Nephron progenitor cell (in vitro differentiated cells): ENCODE results near the gene SMYD2.
"Not testable (repeated sequence)": the region's sequence is repeated elsewhere in the genome, so short reads cannot be mapped to it uniquely, and the experiment has no call there.

Source experiments
- DNase-seq: peaks from one replicate; pipeline ENCODE4 v3.0.0; 2021
- H3K27ac Mint-ChIP-seq: 2 replicates; pipeline ENCODE4 v1.8.0; 2021; ENCODE audit warnings: mild to moderate bottlenecking, moderate library complexity, mixed read lengths
- H3K27me3 Mint-ChIP-seq: 2 replicates; pipeline ENCODE4 v1.8.0; 2021; ENCODE audit warnings: mild to moderate bottlenecking, low read depth, mixed read lengths; ENCODE audit not compliant: poor library complexity
- H3K36me3 Mint-ChIP-seq: 2 replicates; pipeline ENCODE4 v1.8.0; 2021; ENCODE audit warnings: low read depth, mixed read lengths
- H3K4me1 Mint-ChIP-seq: 2 replicates; pipeline ENCODE4 v1.8.0; 2021; ENCODE audit warnings: mixed read lengths
- H3K4me3 Mint-ChIP-seq: 2 replicates; pipeline ENCODE4 v1.8.0; 2021; ENCODE audit warnings: mild to moderate bottlenecking, moderate library complexity, mixed read lengths
- H3K9me3 Mint-ChIP-seq: 2 replicates; pipeline ENCODE4 v1.8.0; 2021; ENCODE audit warnings: mild to moderate bottlenecking, moderate library complexity, mixed read lengths
- TF ChIP-seq, protein P1 (sequence below): fragments of 200-600 bp; sonication (generic); IDR thresholded peaks from 2 replicates; pipeline ENCODE4 v1.5.0; 2021; ENCODE audit warnings: antibody characterized with exemption

SMYD2 gene

DNA sequence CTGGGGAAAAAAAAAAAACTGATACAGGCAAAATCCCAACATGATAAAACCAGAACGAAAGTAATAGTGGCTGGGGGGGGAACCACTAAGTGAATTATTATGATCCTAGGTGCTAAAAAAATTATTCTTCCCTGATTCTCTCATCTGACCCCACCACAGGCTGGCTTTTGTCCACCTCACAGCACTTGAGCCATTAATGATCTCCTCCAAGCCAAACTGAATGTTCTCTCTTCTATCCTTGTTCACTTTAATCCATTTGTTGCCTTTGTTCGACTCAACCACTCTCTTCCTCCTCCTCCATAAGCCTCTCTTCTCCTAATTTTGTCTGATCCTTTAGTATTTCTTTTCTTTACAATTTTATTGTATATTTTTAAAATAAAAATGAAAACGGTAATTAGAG, 16.0 kb upstream of the SMYD2 start:
- peaks cover 30% of the 10 kb centered on the region for H3K4me1 Mint-ChIP-seq
- no peak for DNase-seq
- TF ChIP-seq, protein P1, sequence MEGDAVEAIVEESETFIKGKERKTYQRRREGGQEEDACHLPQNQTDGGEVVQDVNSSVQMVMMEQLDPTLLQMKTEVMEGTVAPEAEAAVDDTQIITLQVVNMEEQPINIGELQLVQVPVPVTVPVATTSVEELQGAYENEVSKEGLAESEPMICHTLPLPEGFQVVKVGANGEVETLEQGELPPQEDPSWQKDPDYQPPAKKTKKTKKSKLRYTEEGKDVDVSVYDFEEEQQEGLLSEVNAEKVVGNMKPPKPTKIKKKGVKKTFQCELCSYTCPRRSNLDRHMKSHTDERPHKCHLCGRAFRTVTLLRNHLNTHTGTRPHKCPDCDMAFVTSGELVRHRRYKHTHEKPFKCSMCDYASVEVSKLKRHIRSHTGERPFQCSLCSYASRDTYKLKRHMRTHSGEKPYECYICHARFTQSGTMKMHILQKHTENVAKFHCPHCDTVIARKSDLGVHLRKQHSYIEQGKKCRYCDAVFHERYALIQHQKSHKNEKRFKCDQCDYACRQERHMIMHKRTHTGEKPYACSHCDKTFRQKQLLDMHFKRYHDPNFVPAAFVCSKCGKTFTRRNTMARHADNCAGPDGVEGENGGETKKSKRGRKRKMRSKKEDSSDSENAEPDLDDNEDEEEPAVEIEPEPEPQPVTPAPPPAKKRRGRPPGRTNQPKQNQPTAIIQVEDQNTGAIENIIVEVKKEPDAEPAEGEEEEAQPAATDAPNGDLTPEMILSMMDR: no peak
- peaks cover 11% of the 10 kb centered on the region for H3K27me3 Mint-ChIP-seq
- no peak overlapping the region for H3K4me3 Mint-ChIP-seq
- H3K27ac Mint-ChIP-seq: no peak overlapping the region
- no peaks in the 10 kb centered on the region for H3K9me3 Mint-ChIP-seq
- H3K36me3 Mint-ChIP-seq: no peaks in the 10 kb centered on the region

DNA sequence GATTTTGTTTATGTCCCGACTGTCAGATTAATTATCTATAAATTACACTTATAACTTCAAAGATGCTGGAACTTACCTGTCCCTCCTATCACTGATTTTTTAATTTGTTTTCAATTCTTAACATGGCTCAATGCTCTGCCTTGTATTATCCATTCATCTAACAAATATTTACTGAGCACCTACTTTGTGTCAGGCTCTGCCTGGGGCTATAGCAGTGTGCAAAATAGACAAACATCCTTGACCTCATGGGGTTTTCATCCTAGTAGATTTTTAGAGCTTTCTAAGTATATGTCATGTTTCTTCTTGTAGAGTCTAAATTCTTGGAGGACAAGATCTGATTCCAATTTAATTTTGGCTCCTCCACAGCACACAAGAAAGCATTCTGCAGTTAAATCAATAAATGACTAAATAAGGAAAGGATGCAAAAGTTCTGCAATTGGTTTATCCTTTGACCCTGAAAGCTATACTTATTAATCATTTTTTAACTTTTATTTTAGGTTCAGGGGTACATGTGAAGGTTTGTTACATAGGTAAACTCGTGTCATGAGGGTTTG, 10.8 kb upstream of the SMYD2 start:
- H3K9me3 Mint-ChIP-seq: peaks cover 3% of the 10 kb centered on the region
- TF ChIP-seq, protein P1: no peak
- no peaks in the 10 kb centered on the region for H3K27me3 Mint-ChIP-seq
- H3K4me1 Mint-ChIP-seq: peaks cover 20% of the 10 kb centered on the region
- DNase-seq: no peak
- no peak overlapping the region for H3K27ac Mint-ChIP-seq
- no peak overlapping the region for H3K4me3 Mint-ChIP-seq
- peaks cover 8% of the 10 kb centered on the region for H3K36me3 Mint-ChIP-seq

DNA sequence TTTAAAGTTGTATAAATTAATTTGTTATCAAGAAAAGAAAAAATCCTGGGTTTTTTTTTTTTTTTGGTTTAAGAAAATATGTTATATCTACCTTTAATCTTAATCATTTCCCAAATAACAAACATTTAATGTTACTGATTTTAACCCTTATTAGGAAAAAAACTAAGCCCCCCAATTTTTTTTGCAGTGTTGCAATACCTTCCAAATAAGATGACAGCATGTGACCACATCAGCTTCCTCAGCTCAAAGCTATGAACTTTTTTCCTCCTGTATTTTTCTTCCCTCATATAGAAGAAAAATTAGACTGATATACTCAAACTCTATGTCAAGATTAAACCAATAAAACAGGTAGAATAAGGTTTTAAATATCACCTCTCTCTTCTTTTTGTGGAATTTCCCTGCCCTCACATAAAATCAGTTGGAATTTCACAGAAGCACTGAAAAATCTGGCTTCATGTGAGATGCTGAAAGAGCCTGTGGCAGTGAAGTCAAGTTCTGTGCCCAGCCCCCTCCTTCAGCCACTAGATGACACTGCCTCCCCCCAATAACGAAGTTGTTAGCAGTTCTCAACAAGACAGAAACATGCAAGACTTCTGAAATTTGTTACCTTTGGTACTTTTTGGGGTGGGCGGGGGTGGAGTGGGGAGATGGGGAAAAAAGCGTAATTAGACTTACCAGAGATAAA, 9.6 kb upstream of the SMYD2 start:
- no peaks in the 10 kb centered on the region for H3K27me3 Mint-ChIP-seq
- H3K36me3 Mint-ChIP-seq: peaks cover 8% of the 10 kb centered on the region
- no peak overlapping the region for H3K4me3 Mint-ChIP-seq
- H3K27ac Mint-ChIP-seq: peak overlapping the region; percentile 75
- peak; percentile 25 for DNase-seq
- TF ChIP-seq, protein P1: no peak
- peaks cover 20% of the 10 kb centered on the region for H3K4me1 Mint-ChIP-seq
- peaks cover 6% of the 10 kb centered on the region for H3K9me3 Mint-ChIP-seq

DNA sequence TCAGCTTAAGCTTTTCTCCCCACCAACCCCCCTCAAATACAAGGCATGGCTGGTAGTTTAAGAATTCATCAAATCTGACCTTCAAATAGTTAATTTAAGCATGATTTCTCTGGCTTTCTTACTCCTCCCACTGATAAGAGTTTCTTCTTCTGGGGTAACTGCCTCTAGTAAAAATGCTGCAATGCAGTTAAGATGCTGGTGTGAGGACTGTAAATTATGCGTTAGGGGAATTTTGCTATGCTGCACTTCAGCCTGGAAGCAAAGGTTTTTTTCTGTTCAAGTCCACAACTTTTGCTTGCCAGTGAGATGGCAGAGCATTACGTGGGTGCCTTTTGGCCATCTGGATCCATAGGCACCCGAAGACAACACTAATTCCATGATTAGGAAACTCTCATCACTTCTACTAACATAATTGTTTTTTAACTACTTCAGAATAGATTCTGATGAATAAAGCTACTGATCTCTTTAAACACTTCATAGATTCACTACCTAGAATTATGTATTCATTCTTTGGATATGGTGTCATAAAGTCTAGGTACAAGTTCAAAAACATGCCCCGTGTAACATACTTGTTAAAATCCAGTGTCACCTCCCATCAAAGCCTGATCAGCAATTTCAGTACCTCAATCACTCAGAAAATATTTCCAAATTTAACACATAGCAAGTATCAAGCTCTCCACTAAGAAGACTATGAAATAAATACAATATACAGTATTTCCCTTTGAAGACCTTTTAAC, 8.8 kb upstream of the SMYD2 start:
- Mint-ChIP-seq H3K36me3 (peaks cover 14% of the 10 kb centered on the region), H3K4me3 (no peak overlapping the region), H3K27ac (no peak overlapping the region), H3K27me3 (no peaks in the 10 kb centered on the region), H3K4me1 (peaks cover 23% of the 10 kb centered on the region), H3K9me3 (peaks cover 14% of the 10 kb centered on the region)
- no peak for DNase-seq
- TF ChIP-seq, protein P1: no peak

DNA sequence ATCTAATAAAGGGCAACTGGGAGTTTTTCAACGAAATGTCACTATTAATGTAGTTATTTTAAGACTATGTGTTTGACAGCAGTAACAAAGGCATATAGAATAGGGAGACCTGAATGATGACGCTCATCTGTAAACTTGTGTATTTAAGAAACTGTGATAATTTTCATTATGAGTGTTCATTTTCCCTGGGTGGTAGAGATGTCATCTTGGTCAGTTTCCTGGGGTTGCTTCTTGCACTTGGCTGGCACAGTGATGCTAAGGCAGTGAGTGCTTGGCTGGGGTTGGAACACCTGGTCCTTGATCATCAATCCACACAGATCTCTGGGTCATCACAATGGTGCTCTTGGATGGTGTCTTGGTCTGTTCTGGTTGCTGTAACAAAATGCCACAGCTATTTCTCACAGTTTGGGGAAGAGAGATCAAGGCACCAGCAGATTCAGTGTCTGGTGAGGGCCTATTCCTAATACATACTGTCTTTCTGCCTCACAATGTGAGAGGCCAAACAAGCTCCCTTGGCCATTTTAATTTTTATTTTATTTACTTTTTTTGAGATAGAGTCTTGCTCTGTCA, 7.9 kb upstream of the SMYD2 start:
- no peaks in the 10 kb centered on the region for H3K27me3 Mint-ChIP-seq
- TF ChIP-seq, protein P1: no peak
- no peak for DNase-seq
- peaks cover 32% of the 10 kb centered on the region for H3K4me1 Mint-ChIP-seq
- H3K27ac Mint-ChIP-seq: no peak overlapping the region
- H3K9me3 Mint-ChIP-seq: peaks cover 15% of the 10 kb centered on the region
- H3K4me3 Mint-ChIP-seq: no peak overlapping the region
- peaks cover 23% of the 10 kb centered on the region for H3K36me3 Mint-ChIP-seq

DNA sequence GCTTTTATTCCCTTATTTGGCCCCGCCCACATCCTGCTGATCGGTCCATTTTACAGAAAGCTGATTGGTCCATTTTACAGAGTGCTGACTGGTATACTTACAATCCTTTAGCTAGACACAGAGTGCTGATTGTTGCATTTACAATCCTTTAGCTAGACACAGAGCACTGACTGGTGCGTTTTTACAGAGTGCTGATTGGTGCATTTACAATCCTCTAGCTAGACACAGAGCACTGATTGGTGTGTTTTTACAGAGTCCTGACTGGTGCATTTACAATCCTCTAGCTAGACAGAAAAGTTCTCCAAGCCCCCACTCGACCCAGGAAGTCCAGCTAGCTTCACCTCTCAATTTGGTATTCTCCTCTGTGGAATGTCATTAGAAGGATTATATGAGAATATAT, 5.3 kb upstream of the SMYD2 start:
- not testable (repeated sequence) for H3K27me3 Mint-ChIP-seq, H3K27ac Mint-ChIP-seq, DNase-seq, H3K4me3 Mint-ChIP-seq
- Mint-ChIP-seq H3K9me3 (peaks cover 20% of the 10 kb centered on the region), H3K36me3 (peaks cover 41% of the 10 kb centered on the region), H3K4me1 (peaks cover 48% of the 10 kb centered on the region)
